ENCODE data around the gene CRHR1. TPM values are rescaled to one million over a fixed set of nuclear protein-coding genes. Genes with fewer than 3 reads are reported as not detected.
"Not testable (repeated sequence)": the region's sequence is repeated elsewhere in the genome, so short reads cannot be mapped to it uniquely, and the experiment has no call there.

Gene CRHR1
- not detected for total RNA-seq

GRCh38 chr17:45784293-45784740, at the start of gene CRHR1:
TSS of gene CRHR1 (plus strand) at chr17:45784320. CDS start at chr17:45784545, 225 bp downstream.
- Mint-ChIP-seq H3K4me1 (peaks cover 2% of the 10 kb centered on the region), H3K27ac (no peak within 1 kb of the TSS), H3K4me3 (peak within 1 kb of the TSS; percentile 66), H3K9me3 (no peaks in the 10 kb centered on the region), H3K27me3 (peaks cover 77% of the 10 kb centered on the region), H3K36me3 (no peaks in the 10 kb centered on the region)
- DNase-seq, result peak; percentile 3

- Mint-ChIP-seq H3K4me3 (no peak overlapping the region), H3K27ac (no peak overlapping the region), H3K4me1 (no peaks in the 10 kb centered on the region), H3K27me3 (peaks cover 6% of the 10 kb centered on the region), H3K9me3 (peaks cover 12% of the 10 kb centered on the region), H3K36me3 (peaks cover 2% of the 10 kb centered on the region)
- DNase-seq, result no peak
Observed at GRCh38 chr17:45734598-45734997, 49.5 kb upstream of the CRHR1 start.

- peaks cover 8% of the 10 kb centered on the region for H3K9me3 Mint-ChIP-seq
- no peak overlapping the region for H3K27ac Mint-ChIP-seq
- H3K27me3 Mint-ChIP-seq, result peaks cover 4% of the 10 kb centered on the region
- H3K36me3 Mint-ChIP-seq, result peaks cover 2% of the 10 kb centered on the region
- H3K4me1 Mint-ChIP-seq, result no peaks in the 10 kb centered on the region
- H3K4me3 Mint-ChIP-seq, result no peak overlapping the region
- DNase-seq, result no peak
Observed at GRCh38 chr17:45735488-45735887, 48.6 kb upstream of the CRHR1 start.

- H3K27me3 Mint-ChIP-seq, result peaks cover 7% of the 10 kb centered on the region
- H3K36me3 Mint-ChIP-seq, result no peaks in the 10 kb centered on the region
- H3K4me1 Mint-ChIP-seq, result no peaks in the 10 kb centered on the region
- no peak overlapping the region for H3K27ac Mint-ChIP-seq
- H3K9me3 Mint-ChIP-seq, result no peaks in the 10 kb centered on the region
- no peak for DNase-seq
- H3K4me3 Mint-ChIP-seq, result no peak overlapping the region
Observed at GRCh38 chr17:45739786-45740185, 44.3 kb upstream of the CRHR1 start.

GRCh38 chr17:45740553-45741330, 43.4 kb upstream of the CRHR1 start:
- DNase-seq, result peak; percentile 24
- no peaks in the 10 kb centered on the region for H3K9me3 Mint-ChIP-seq
- no peaks in the 10 kb centered on the region for H3K4me1 Mint-ChIP-seq
- H3K27me3 Mint-ChIP-seq, result peaks cover 11% of the 10 kb centered on the region
- H3K36me3 Mint-ChIP-seq, result no peaks in the 10 kb centered on the region
- peak overlapping the region; percentile 33 for H3K4me3 Mint-ChIP-seq
- H3K27ac Mint-ChIP-seq, result no peak overlapping the region

- Mint-ChIP-seq H3K27ac (no peak overlapping the region), H3K4me1 (no peaks in the 10 kb centered on the region), H3K4me3 (no peak overlapping the region), H3K27me3 (peaks cover 11% of the 10 kb centered on the region), H3K36me3 (no peaks in the 10 kb centered on the region), H3K9me3 (no peaks in the 10 kb centered on the region)
- DNase-seq, result no peak
Observed at GRCh38 chr17:45742251-45742650, 41.9 kb upstream of the CRHR1 start.

- H3K36me3 Mint-ChIP-seq, result no peaks in the 10 kb centered on the region
- no peak overlapping the region for H3K4me3 Mint-ChIP-seq
- no peak overlapping the region for H3K27ac Mint-ChIP-seq
- no peaks in the 10 kb centered on the region for H3K9me3 Mint-ChIP-seq
- peaks cover 11% of the 10 kb centered on the region for H3K27me3 Mint-ChIP-seq
- no peak for DNase-seq
- H3K4me1 Mint-ChIP-seq, result no peaks in the 10 kb centered on the region
Observed at GRCh38 chr17:45743626-45744326, 40.3 kb upstream of the CRHR1 start.

GRCh38 chr17:45744826-45745225, 39.3 kb upstream of the CRHR1 start:
- H3K9me3 Mint-ChIP-seq, H3K27ac Mint-ChIP-seq, H3K36me3 Mint-ChIP-seq, H3K4me1 Mint-ChIP-seq, H3K4me3 Mint-ChIP-seq, DNase-seq: not testable (repeated sequence)
- peaks cover 16% of the 10 kb centered on the region for H3K27me3 Mint-ChIP-seq

GRCh38 chr17:45745601-45746494, 38.3 kb upstream of the CRHR1 start:
- Mint-ChIP-seq H3K9me3 (no peaks in the 10 kb centered on the region), H3K4me1 (no peaks in the 10 kb centered on the region), H3K27ac (no peak overlapping the region), H3K4me3 (no peak overlapping the region), H3K27me3 (peaks cover 11% of the 10 kb centered on the region), H3K36me3 (no peaks in the 10 kb centered on the region)
- DNase-seq, result no peak

- Mint-ChIP-seq H3K9me3 (no peaks in the 10 kb centered on the region), H3K4me1 (no peaks in the 10 kb centered on the region), H3K4me3 (no peak overlapping the region), H3K36me3 (no peaks in the 10 kb centered on the region), H3K27me3 (peaks cover 15% of the 10 kb centered on the region), H3K27ac (no peak overlapping the region)
- no peak for DNase-seq
Observed at GRCh38 chr17:45747911-45748310, 36.2 kb upstream of the CRHR1 start.

- peaks cover 16% of the 10 kb centered on the region for H3K27me3 Mint-ChIP-seq
- no peaks in the 10 kb centered on the region for H3K36me3 Mint-ChIP-seq
- H3K27ac Mint-ChIP-seq, result no peak overlapping the region
- no peak overlapping the region for H3K4me3 Mint-ChIP-seq
- H3K4me1 Mint-ChIP-seq, result no peaks in the 10 kb centered on the region
- H3K9me3 Mint-ChIP-seq, result no peaks in the 10 kb centered on the region
- no peak for DNase-seq
Observed at GRCh38 chr17:45748731-45749310, 35.3 kb upstream of the CRHR1 start.

GRCh38 chr17:45749831-45750335, 34.2 kb upstream of the CRHR1 start:
- no peak for DNase-seq
- Mint-ChIP-seq H3K4me3 (no peak overlapping the region), H3K4me1 (no peaks in the 10 kb centered on the region), H3K27me3 (peaks cover 19% of the 10 kb centered on the region), H3K36me3 (no peaks in the 10 kb centered on the region), H3K9me3 (no peaks in the 10 kb centered on the region), H3K27ac (no peak overlapping the region)

GRCh38 chr17:45750779-45751440, 33.2 kb upstream of the CRHR1 start:
- no peaks in the 10 kb centered on the region for H3K36me3 Mint-ChIP-seq
- no peaks in the 10 kb centered on the region for H3K4me1 Mint-ChIP-seq
- no peak overlapping the region for H3K4me3 Mint-ChIP-seq
- H3K27me3 Mint-ChIP-seq, result peaks cover 17% of the 10 kb centered on the region
- no peak overlapping the region for H3K27ac Mint-ChIP-seq
- no peaks in the 10 kb centered on the region for H3K9me3 Mint-ChIP-seq
- no peak for DNase-seq

GRCh38 chr17:45751466-45751865, 32.7 kb upstream of the CRHR1 start:
- Mint-ChIP-seq H3K4me1 (no peaks in the 10 kb centered on the region), H3K4me3 (no peak overlapping the region), H3K27me3 (peaks cover 20% of the 10 kb centered on the region), H3K27ac (no peak overlapping the region), H3K36me3 (no peaks in the 10 kb centered on the region), H3K9me3 (no peaks in the 10 kb centered on the region)
- DNase-seq, result no peak
